Osteoblast (primary cell): Measurements from ENCODE around the gene MYBPH. TPM values are rescaled to one million over a fixed set of nuclear protein-coding genes. Genes with fewer than 3 reads are reported as not detected.

ENCODE experiments used
- DNase-seq: peaks from one replicate; pipeline ENCODE4 v3.0.0; 2011; ENCODE audit warnings: low spot score, mixed read lengths; ENCODE audit not compliant: insufficient read length; ENCODE audit errors: missing footprints
- H2AFZ ChIP-seq: 2 replicates; pipeline ENCODE4 v1.6.0; 2011; ENCODE audit warnings: mild to moderate bottlenecking, low read length
- H3K27ac ChIP-seq: 2 replicates; pipeline ENCODE4 v1.5.1; 2011; ENCODE audit warnings: mild to moderate bottlenecking, low read depth, low read length, moderate library complexity
- H3K27me3 ChIP-seq: 2 replicates; pipeline ENCODE4 v1.6.0; 2012; ENCODE audit warnings: mild to moderate bottlenecking, control low read depth, inconsistent platforms, low read length, moderate library complexity; ENCODE audit not compliant: insufficient read depth
- H3K36me3 ChIP-seq: 2 replicates; pipeline ENCODE4 v1.5.1; 2011; ENCODE audit warnings: mild to moderate bottlenecking, low read length, control low read depth, moderate library complexity; ENCODE audit not compliant: insufficient read depth
- H3K4me1 ChIP-seq: 2 replicates; pipeline ENCODE4 v1.5.1; 2011; ENCODE audit warnings: mild to moderate bottlenecking, low read length, control low read depth, moderate library complexity; ENCODE audit not compliant: insufficient read depth
- H3K4me2 ChIP-seq: 2 replicates; pipeline ENCODE4 v1.6.0; 2011; ENCODE audit warnings: mild to moderate bottlenecking, low read length; ENCODE audit not compliant: insufficient read depth
- H3K4me3 ChIP-seq: fragments of 200-600 bp; sonication (generic); 3 replicates; pipeline ENCODE4 v1.5.1; 2012; ENCODE audit warnings: mild to moderate bottlenecking, low read length, inconsistent platforms; ENCODE audit not compliant: insufficient read depth
- H3K79me2 ChIP-seq: 2 replicates; pipeline ENCODE4 v1.6.0; 2012; ENCODE audit warnings: mild to moderate bottlenecking, low read length, control low read depth, inconsistent platforms; ENCODE audit not compliant: insufficient read depth
- H3K9me3 ChIP-seq: 2 replicates; pipeline ENCODE4 v1.5.1; 2011; ENCODE audit warnings: low read depth, low read length, control low read depth
- H4K20me1 ChIP-seq: 2 replicates; pipeline ENCODE4 v1.6.0; 2012; ENCODE audit warnings: mild to moderate bottlenecking, low read length, control low read depth; ENCODE audit not compliant: insufficient read depth
- CTCF ChIP-seq: IDR thresholded peaks from 2 replicates; pipeline ENCODE4 v1.5.1; 2011; ENCODE audit warnings: mild to moderate bottlenecking, low read depth, low read length, moderate library complexity; ENCODE audit errors: extremely low read depth
- total RNA-seq: library from RNA; depleted of rRNA; stranded (reverse); fragments of >200 nt; gene quantifications from 2 replicates; pipeline ENCODE4 v1.2.3, GENCODE V29; 2012

MYBPH gene
- total RNA-seq, 1 donor = under 0.01 TPM

DNA sequence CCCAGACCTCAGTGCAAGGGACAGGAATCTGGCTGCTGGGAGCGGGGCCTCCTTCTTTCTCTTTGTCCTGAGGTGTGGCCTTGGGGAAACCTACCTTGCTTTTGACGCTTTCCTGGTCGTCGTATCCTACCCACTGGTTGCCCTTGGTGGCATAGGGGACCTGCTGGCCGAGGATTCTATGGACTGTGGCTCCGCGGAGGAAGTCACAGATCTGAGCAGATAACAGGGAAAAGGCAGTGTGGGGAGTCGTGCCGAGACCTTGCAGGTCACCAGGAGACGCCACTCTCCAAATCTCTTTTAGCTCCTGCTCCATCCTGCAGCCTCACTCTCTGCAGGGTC is 4.0 kb upstream of the MYBPH start:
- H3K36me3 ChIP-seq = no peaks in the 10 kb centered on the region
- H2AFZ ChIP-seq = no peak overlapping the region
- H3K27me3 ChIP-seq = no peaks in the 10 kb centered on the region
- no peak for TF ChIP-seq CTCF
- no peaks in the 10 kb centered on the region for H4K20me1 ChIP-seq
- H3K4me1 ChIP-seq = peaks cover 36% of the 10 kb centered on the region
- H3K27ac ChIP-seq = no peak overlapping the region
- DNase-seq = no peak
- H3K4me3 ChIP-seq = no peak overlapping the region
- no peaks in the 10 kb centered on the region for H3K9me3 ChIP-seq
- H3K79me2 ChIP-seq = no peaks in the 10 kb centered on the region
- H3K4me2 ChIP-seq = no peak overlapping the region

GRCh38 chr1:203178821-203179666 is 3.4 kb upstream of the MYBPH start:
- Histone ChIP-seq H2AFZ (no peak overlapping the region), H3K4me3 (no peak overlapping the region), H3K79me2 (no peaks in the 10 kb centered on the region), H3K9me3 (no peaks in the 10 kb centered on the region), H3K27ac (no peak overlapping the region), H3K4me1 (peaks cover 36% of the 10 kb centered on the region), H4K20me1 (no peaks in the 10 kb centered on the region), H3K4me2 (no peak overlapping the region), H3K27me3 (no peaks in the 10 kb centered on the region), H3K36me3 (no peaks in the 10 kb centered on the region)
- DNase-seq = peak; percentile 35
- TF ChIP-seq CTCF = no peak

DNA sequence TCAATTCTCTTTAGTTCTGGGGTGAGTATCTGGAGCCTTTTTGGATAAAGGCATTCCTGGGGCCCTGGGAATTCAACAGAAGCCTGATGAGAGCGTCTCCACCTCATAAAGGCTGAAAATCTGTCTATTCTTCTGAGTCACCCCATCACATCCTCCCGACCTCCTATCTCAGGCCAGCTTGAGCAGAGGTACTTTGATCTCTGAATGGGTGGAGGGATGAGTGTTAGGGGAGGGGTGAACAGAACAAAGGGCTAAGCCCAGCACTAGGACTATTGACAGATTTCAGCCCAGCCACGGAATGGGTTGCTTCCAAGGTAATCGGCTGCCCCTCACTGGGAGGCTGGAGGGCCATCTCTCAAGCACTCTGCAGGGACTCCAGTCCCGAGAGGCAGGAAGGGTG is 2.5 kb upstream of the MYBPH start:
- Histone ChIP-seq H2AFZ (peak overlapping the region; percentile 42), H3K36me3 (no peaks in the 10 kb centered on the region), H3K9me3 (no peaks in the 10 kb centered on the region), H3K27me3 (no peaks in the 10 kb centered on the region), H3K4me1 (peaks cover 36% of the 10 kb centered on the region), H3K79me2 (no peaks in the 10 kb centered on the region), H4K20me1 (no peaks in the 10 kb centered on the region), H3K4me3 (no peak overlapping the region), H3K27ac (peak overlapping the region; percentile 82), H3K4me2 (peak overlapping the region; percentile 58)
- no peak for TF ChIP-seq CTCF
- DNase-seq = peak; percentile 82

DNA sequence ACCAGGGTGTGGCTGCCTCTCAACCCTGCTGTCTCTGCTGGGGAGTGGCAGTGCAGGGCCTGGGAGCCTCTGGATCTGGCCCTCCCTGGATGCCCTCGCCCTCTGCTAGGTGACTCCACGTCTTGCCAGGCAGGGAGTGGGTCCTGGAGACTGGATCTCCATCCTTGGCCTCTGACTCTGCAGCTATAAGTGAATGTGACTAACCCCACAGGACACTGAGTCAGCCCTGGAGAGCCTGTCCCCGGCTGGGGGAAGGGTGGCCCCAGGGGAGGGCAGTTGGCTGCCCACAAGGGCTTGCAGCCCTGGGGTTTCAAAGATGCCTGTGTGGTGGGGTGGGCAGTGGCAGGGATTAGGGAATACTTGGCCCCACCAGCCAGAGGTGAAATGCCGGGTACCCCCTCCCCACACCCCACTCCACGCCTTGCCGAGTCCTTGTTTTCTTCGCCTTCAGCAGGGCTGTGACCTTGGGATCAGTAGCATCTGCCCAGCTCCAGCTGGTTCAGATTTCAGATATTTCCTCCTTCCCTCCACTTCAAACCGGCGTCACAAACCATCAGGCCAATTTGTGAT is 1.9 kb upstream of the MYBPH start:
- Histone ChIP-seq H4K20me1 (no peaks in the 10 kb centered on the region), H3K4me2 (peak overlapping the region; percentile 58), H2AFZ (peak overlapping the region; percentile 42), H3K9me3 (no peaks in the 10 kb centered on the region), H3K4me3 (peak overlapping the region; percentile 28), H3K79me2 (no peaks in the 10 kb centered on the region), H3K36me3 (no peaks in the 10 kb centered on the region), H3K4me1 (peaks cover 36% of the 10 kb centered on the region), H3K27ac (peak overlapping the region; percentile 82), H3K27me3 (no peaks in the 10 kb centered on the region)
- DNase-seq = peak; percentile 96
- TF ChIP-seq CTCF = no peak
